ENCODE results near the gene VAV2. TPM values are rescaled to one million over a fixed set of nuclear protein-coding genes. Genes with fewer than 3 reads are reported as not detected.

Gene VAV2
- total RNA-seq, 3 donors from 2014 or later = 5.3 to 9.5 (median 8.8) TPM

GRCh38 chr9:133980864-133981588 is 11.1 kb downstream of the VAV2 start:
- Histone ChIP-seq H3K27me3 (no peaks in the 10 kb centered on the region), H3K4me1 (no peaks in the 10 kb centered on the region), H3K9me3 (no peaks in the 10 kb centered on the region), H3K4me3 (no peak overlapping the region), H3K27ac (no peak overlapping the region), H3K36me3 (no peaks in the 10 kb centered on the region)
- no peak for DNase-seq (ENCODE audit: low spot score in 2 of 2)
- intact Hi-C loops (cut with DNase I; ENCODE audit: low total_unique reads) = no loop called here
- TF ChIP-seq POLR2AphosphoS5 (IDR thresholded peaks at IDR 0.05) (no peak), CTCF (IDR thresholded peaks at IDR 0.05) (no peak), POLR2A (IDR thresholded peaks at IDR 0.05) (no peak)

- H3K36me3 ChIP-seq = no peaks in the 10 kb centered on the region
- H3K27ac ChIP-seq = peak overlapping the region in 1 of 2 donors; percentile 40
- DNase-seq (ENCODE audit: low spot score in 2 of 2) = no peak
- TF ChIP-seq POLR2A (IDR thresholded peaks at IDR 0.05) (no peak), POLR2AphosphoS5 (IDR thresholded peaks at IDR 0.05) (no peak), CTCF (IDR thresholded peaks at IDR 0.05) (no peak)
- no peaks in the 10 kb centered on the region for H3K27me3 ChIP-seq
- intact Hi-C loops (cut with DNase I; ENCODE audit: low total_unique reads) = loop anchor here (5.0 kb wide), 1 partner anchor 823 kb away; no protein-coding TSS in a partner anchor
- peak overlapping the region in 1 of 3 donors; percentile 52 for H3K4me3 ChIP-seq
- H3K4me1 ChIP-seq = no peaks in the 10 kb centered on the region
- no peaks in the 10 kb centered on the region for H3K9me3 ChIP-seq
Measured at GRCh38 chr9:133979921-133980863, 11.9 kb downstream of the VAV2 start.

- TF ChIP-seq POLR2AphosphoS5 (IDR thresholded peaks at IDR 0.05) (no peak), CTCF (IDR thresholded peaks at IDR 0.05) (no peak), POLR2A (IDR thresholded peaks at IDR 0.05) (no peak)
- intact Hi-C loops (cut with DNase I; ENCODE audit: low total_unique reads) = loop anchor here (5.0 kb wide), 1 partner anchor 822 kb away; no protein-coding TSS in a partner anchor
- Histone ChIP-seq H3K27ac (peak overlapping the region in 1 of 2 donors; percentile 40), H3K9me3 (no peaks in the 10 kb centered on the region), H3K4me3 (peak overlapping the region in 2 of 3 donors; percentile 14 to 52), H3K4me1 (no peaks in the 10 kb centered on the region), H3K27me3 (no peaks in the 10 kb centered on the region), H3K36me3 (no peaks in the 10 kb centered on the region)
- DNase-seq (ENCODE audit: low spot score in 2 of 2) = no peak
Measured at GRCh38 chr9:133979273-133979920, 12.7 kb downstream of the VAV2 start.

- DNase-seq (ENCODE audit: low spot score in 2 of 2) = no peak
- H3K4me3 ChIP-seq = peak overlapping the region in 2 of 3 donors; percentile 14 to 52
Measured at GRCh38 chr9:133978899-133979272, 13.2 kb downstream of the VAV2 start.

More at GRCh38 chr9:133978899-133979272, 13.2 kb downstream of the VAV2 start:
- Histone ChIP-seq H3K9me3 (no peaks in the 10 kb centered on the region), H3K4me1 (no peaks in the 10 kb centered on the region), H3K36me3 (no peaks in the 10 kb centered on the region), H3K27me3 (no peaks in the 10 kb centered on the region), H3K27ac (peak overlapping the region in 1 of 2 donors; percentile 40)
- intact Hi-C loops (cut with DNase I; ENCODE audit: low total_unique reads) = loop anchor here (5.0 kb wide), 1 partner anchor 822 kb away; no protein-coding TSS in a partner anchor
- TF ChIP-seq CTCF (IDR thresholded peaks at IDR 0.05) = no peak
- no peak for TF ChIP-seq POLR2AphosphoS5 (IDR thresholded peaks at IDR 0.05)
- no peak for TF ChIP-seq POLR2A (IDR thresholded peaks at IDR 0.05)

Measured in breast epithelium (tissue), 4 donors.